M059J (cell line): ENCODE measurements around the gene AFDN. TPM values are rescaled to one million over a fixed set of nuclear protein-coding genes. Genes with fewer than 3 reads are reported as not detected.

Experiments used
- DNase-seq: peaks from one replicate; pipeline ENCODE4 v3.0.0-alpha.2; 2012; ENCODE audit warnings: low read depth
- total RNA-seq: library from RNA; depleted of rRNA; stranded (reverse); fragments of >200 nt; shearing (Covaris generic); gene quantifications from 2 replicates; pipeline ENCODE4 v1.2.3, GENCODE V29; 2014

Gene AFDN
- total RNA-seq, 1 experiment from 2014 or later: 32.3 TPM

DNA sequence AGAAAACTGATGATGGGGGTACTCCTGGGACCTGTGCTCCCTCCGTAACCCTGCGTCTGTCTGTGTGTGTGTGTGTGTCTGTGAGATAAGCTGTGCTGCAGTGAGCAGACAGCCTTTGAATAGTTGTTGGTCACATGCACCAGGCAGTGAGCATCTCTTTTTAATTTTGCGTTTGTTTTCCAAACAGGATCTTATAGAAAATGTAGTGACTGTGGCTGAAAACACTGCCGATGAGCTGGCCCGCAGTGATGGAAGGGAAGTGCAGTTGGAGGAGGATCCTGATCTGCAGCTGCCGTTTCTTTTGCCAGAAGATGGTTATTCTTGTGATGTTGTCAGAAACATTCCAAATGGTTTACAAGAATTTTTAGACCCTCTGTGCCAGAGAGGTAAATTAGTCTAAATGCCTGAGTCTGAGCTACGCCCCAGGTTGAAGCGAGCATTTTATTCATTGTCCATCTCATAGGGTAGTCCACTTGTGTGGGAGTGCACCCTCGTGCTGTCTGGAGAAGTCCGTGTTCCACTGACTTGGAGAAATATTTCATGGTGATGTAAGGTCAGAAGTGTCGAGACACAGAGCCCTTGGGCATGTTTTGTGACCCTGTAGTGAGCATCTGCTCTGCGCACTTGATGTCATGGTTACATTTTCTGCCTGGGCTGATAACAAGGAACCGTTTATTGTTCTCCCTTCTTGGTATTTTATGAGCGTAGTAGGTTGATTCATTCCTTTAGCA, 92.0 kb downstream of the AFDN start:
- no peak for DNase-seq

DNA sequence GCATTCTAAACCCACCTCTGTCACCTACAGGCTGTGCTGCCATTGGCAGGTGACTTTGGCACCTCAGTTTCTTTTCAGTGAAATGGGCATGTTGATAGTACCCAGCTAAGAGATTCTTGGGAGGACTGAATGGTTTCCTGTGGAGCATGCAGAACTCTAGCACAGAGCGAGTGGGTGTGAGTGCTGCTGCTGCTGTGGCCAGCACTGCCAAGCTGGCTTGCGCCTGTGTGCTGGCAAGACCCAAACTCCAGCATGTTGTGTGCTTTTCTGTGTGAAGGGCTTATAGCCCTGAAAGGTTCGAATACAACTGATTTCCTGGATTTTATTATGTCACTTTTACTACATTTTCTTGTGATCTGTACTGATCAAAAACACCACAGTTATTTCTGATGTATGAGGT, 92.6 kb downstream of the AFDN start:
- no peak for DNase-seq

DNA sequence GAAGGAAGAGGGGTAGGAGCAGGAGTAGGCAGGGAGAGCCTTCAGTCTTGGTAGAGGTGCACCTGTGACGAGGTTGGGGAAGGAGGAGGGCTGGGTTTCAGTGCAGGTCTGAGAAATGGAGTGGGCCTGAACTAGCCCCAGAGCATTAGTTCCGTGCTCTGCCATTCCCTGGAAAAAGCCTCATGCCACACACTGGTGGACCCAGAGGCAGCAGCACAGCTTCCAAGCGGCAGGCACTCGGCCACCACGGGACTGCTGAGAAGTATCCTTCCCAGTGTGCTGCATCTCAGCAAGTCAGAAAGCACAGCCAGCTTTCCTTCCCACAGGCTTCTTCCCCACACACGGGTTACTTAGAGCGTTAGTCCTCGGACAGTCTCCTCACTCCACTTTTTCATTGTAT, 93.5 kb downstream of the AFDN start:
- DNase-seq: no peak

DNA sequence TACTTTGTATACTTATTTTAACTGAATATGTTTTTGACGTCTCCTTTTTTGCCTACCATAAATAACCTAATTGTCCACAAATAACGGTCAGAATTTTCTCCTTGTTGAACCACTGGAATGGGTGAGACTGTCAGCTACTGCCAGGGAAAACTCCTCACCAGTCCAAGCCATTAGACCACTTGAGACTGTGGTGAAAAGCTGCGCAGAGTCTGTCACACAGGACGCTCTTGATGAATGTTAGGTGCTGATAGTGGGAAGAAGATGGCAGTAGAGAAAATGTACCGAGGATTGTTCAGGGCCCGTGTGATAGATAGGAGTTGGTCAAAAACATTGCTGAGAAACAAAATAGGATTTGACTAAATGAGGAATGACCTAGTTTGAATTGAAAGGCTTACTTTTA, 95.1 kb downstream of the AFDN start:
- DNase-seq: no peak

DNA sequence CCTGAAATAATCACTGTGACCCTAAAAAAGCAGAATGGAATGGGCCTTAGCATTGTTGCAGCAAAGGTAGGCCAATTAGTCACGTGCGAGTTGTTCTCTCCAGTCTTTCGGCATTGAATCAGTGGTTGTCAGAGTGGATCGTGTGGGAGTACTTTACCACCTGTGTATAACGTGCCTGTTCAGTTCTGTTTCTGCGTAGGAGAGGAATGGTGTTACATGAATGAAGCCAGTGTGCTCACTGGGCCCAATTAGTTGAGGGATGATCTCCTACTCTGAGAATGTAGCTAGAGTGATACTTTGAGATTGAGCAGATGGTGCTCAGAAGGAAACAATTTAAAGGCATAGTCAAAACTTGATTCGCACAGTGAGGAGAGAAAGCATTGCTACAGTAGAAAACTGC, 98.3 kb downstream of the AFDN start:
- DNase-seq: no peak

DNA sequence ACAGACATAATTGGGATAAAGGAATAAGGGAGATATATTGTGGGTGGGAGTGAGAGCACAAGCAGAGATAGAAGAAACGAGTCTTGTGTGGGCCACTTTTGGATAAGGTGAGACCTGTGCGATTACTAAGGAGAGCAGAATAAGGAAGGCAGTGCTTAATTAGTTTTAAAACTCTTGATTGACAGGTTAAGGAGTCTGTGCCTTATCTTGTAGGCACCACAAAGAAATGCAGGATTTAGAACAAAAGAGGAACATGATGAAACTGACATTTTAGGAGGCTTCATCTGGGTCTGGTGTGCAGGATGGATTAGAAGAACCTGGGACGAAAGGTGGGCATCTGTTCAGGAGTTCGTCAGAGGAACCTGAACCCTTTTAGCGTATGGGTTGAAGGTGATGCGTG, 100.5 kb downstream of the AFDN start:
- DNase-seq: no peak

DNA sequence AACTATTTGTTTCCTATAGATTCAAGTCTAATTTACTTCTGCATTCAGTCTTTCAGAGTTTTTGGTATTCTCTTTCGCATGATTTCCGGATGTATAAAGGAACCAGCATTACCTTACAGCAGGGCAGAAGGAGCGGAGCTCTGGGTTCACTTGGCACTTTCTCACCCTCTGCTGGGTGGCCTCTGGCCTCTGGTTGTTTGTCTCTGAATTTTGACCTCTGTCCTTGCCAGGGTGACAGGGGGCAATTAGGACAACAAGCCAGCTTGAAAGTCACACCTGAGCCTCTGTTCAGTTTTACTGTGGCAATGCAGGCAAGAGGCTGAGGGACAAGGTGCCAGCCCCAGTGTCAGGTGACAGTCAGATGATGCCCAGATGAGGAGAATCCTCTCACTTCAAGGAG, 101.4 kb downstream of the AFDN start:
- no peak for DNase-seq

DNA sequence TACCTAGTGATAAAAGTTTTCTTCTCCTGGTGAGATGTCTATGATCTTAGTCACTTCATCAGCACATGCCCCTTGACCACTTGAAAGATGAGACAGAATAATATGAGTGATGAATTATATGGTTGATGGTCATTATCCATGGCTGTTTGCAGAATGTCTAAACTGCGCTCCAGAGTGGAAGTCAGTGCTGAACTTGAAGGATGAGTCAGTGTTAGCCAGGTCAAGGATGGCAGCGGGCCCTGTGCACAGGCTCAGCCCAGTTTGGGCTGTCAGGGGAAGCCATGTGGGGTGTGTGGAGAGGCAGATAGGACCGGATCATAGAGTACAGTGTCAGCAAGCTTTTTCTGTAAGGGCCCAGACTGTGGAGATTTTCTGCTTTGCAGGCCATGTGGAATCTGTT, 103.6 kb downstream of the AFDN start:
- DNase-seq: peak; percentile 96

DNA sequence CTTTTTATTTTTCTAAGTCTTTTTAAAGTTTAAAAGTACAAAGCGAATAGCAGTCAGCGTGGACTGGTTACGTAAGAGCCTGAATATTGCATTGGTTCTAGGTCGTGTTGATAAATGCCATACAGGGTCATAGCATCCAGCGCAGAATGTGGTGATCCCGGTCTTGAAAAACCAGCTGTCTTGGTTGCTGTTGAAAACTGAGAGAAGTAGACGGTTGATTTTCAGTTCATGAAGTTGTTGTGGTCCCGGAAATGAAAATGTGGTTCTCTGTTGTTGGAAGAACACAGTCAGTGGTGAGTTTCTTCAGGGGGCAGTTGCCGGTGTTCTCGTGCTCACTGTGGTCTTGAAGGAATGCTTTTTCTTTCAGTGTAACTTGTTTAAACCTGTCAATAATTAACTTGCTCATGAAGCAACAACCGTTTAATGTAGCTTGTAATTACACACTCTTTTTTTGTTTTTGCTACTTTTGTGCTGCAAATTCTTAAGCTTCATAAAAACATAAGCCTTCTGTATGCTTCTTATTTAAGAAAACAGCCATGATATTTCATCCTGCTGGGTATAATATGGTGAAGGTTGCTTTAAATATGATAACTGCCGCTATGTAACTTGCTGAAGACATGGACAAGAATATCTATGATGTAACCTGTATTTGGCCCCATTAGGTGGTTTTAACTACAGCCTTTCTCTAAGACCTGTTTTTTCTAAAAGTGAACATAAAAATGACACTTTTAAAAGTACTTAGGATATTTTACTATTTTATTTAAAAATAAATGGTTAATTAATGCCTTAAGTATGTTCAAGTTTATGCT, 106.0 kb downstream of the AFDN start:
- no peak for DNase-seq

DNA sequence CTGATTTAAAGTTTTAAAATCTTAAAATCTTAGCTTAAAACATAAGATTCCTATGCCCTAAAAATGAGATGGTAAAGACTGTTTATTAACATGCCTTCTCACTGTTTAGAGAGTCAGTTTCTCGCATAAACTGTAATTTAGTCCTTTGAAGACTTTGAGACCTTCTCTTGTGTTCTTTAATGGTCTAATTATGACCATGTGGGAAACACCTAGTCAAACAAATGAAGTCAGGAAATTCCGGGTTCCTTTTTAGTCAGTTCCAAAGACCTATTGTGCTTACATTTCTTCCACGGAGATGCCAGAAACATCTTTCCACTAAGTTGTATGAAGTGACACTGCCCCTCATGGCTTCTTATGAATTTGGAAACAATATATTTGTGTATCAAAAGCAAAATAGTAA, 106.6 kb downstream of the AFDN start:
- no peak for DNase-seq

DNA sequence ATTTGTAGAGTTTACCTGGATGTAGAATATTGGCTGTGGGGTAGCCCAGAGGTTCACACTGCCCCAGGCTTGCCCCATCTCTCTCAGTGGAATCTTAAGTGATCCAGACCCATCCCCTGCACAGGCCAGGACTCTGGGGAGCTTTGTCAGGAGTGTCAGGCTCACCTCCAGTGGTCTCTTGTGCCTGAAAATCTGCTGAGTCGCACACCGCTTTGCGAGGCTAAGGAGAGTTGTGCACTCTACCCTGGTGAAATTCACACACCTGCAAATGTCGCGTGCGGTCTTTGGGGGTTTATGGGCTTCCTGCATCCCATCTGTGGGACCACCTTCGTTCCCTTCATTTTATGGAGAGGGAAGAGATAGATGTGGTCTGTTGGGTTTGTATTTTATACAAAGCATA, 107.1 kb downstream of the AFDN start:
- no peak for DNase-seq

DNA sequence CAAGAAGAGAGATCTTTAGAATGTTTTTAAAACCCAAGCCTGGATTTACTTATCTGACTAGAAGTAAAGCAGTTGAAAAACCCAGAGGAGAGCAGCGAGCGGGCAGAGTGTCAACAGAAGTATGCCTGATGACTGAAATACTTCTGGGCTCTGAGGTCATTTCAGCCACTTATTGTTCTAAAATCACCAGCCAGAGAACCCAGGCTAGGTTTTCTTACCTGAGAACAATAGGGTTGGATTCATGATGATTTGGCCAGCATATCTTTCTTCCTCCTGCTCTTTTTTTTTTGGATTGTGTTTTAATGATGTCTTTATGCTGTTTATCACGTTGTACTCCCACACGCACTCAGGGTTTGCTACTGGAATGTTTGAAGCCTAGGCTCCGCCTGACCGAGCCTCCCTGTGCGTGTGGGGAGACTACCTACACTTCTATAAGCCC, 107.7 kb downstream of the AFDN start:
- no peak for DNase-seq

DNA sequence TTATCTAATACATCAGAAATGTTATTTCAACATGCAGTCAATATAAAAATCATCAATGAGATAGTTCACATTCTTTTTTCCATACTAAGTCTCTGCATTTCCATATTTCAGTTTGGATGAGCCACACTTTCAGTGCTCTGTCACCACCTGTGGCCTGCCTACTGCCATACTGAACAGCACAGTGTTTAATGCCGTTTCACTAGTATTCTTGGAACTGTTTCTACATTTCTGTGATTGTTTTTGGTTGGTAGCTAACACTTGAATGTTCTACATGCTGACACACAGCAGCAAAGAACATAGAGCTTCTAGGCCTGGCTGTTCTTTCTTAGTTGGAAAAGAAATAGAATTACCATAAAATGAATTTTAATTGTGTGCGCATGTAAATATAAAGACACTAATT, 109.3 kb downstream of the AFDN start:
- no peak for DNase-seq

DNA sequence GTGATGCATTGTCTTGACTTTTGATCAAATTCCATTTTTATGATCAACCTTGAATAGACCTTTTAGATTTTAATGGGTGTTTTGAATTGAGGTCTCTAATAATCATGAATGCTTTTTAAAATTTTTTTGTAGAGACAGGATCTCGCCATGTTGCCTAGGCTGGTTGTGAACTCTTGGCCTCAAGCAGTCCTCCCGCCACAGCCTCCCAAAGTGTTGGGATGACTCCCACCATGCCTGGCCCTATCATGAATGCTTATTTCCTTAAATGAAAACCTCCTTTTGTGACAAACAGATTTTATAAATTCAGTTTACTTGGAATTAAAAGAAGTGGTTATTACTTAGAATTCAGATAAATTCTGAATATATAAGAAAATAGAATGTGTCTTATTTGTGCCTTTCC, 110.6 kb downstream of the AFDN start:
- DNase-seq: no peak

DNA sequence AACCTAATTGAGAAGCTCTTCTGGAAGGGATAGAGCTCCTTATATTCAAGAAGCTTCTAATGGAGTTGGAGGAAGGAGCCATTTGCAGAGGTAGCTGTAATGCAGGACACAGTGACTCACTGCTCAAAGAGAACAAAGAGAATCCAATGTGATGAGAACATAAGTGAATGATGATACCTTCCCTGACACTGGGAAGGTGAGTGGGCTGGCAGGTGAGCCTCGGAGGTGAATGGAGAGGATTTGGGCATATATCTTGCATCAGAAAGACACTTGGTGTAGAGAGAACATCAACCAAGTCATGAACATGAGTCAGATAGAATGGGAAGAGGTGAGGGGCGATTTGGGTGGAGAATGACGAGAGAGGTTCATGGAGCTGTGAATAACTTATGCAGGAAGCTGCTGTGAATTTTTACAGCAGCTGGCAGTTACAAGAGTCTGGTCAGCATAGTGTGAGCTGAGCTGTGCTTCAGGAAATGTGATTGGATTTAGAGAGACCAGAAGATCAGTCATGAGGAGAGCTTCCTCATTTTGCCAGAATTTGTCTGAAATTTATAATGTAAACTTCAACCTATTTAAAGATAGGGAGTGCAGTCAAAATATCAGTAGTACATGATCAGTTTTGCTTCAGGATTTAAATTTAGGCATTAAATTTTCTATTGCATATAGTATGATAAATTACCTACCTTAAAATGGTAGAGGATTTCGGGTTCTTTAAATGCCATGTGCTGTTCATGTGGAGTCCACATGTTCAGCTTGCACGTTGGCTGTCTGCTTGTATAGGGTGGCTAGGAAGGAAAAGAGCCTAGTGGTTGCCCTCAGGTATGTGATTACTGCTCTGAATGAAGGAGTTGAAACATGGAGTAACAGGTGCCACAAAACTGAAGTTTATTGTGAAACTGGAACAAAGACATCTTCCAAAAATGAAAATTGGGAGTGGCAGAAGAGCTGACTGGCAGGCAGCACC, 111.5 kb downstream of the AFDN start:
- DNase-seq: no peak

DNA sequence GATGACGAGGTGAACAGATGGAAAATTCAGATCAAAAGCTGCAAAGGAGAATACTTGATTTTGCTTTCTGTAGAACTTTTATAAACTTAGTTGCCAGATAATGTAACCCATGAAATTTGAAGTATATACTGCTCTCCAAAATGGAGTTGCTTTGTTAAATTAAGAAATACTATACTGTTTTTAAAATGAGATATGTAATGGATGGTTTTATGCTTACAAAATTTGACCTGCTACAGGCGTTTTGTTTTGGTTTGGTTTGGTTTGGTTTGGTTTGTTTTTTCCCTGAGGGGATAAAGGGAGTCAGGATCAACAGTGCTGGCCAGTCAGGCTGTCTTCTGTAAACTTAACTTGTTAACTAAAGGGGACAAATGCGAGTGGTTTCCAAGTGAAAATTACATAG, 115.1 kb downstream of the AFDN start:
- DNase-seq: peak; percentile 17

DNA sequence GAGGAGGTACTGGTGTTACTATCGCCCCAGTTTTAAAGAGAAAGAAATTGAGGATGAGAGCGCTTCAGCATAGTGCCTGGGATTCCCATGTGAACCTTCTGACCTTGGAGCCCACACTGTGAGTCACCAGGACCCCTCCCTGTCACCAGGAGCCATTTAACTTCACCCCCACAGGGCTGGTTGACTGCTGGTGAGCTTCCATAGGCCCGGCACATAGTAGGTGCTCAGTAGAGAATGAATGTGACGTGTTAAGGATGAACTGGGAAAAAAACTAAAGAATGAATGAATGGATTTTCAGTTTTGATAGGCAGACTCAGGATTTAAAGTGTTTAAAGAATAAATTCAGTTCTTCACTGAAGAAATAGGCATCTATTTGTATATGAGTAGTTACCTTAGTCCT, 117.4 kb downstream of the AFDN start:
- no peak for DNase-seq

DNA sequence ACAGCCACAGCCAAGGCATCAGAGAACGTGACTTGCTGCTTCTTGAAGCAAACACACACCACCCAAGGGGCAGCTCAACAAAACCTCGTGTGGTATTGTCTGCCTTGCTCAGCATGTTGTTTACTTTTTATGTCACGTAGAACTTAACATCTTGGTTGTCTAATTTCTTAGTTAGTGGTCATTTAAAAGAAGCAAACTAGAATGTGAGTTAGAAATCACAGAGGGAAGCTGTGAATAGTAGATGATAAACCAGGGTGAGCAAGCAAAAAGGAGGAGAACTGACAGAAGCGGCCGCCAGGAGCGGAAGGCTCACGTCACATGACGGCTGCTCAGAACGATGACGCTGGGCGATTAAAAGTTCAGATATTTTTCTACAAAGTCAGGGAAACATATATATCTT, 119.3 kb downstream of the AFDN start:
- no peak for DNase-seq

DNA sequence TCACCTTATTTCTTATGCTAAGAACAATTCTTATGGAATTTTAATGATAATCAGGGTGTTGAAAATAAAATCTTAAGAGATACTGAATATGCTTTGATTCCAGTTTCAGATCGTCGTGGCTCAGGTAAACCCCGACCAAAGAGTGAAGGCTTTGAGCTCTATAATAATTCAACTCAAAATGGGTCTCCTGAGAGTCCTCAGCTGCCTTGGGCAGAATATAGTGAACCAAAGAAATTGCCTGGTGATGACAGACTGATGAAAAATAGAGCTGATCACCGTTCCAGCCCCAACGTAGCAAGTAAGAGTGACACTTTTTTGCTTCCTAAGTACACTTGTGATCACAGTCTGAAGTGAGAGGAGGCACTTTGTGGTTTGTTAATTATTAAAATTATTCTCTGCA, 119.9 kb downstream of the AFDN start:
- DNase-seq: no peak

DNA sequence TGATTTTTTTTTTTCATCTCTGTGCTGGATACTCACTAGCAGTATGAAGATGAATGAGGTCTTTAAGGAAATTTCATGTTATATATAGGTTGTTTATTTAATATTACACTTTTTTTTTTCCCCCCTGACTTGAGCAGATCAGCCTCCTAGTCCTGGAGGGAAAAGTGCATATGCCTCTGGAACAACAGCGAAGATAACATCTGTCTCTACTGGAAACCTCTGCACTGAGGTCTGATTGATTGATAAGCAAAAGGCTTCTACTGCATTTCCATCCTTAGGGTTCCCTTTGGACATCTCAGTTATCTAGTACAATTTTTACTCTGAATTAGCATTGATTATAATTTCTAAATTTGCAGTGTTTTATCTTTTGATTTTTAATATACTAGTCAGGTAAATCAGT, 121.0 kb downstream of the AFDN start:
- no peak for DNase-seq

DNA sequence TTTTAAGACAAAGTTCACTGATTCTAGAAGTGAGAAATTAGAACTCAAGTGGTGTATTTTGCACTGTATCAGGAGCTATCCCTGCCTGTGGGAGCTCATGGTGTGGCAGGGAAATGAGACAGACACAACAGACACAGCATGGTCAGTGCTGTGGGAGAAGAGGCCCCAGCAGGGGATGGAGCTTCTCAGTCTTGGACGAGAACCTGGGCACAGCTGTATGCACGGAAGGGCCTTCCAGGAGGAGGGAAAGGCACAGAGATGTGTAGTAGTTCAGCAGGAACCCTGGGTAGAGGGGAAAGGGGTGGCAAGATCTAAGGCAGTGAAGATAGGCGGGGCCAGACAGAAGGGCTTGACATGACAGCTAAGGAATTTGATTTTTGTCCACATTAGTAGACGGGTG, 122.0 kb downstream of the AFDN start:
- no peak for DNase-seq

DNA sequence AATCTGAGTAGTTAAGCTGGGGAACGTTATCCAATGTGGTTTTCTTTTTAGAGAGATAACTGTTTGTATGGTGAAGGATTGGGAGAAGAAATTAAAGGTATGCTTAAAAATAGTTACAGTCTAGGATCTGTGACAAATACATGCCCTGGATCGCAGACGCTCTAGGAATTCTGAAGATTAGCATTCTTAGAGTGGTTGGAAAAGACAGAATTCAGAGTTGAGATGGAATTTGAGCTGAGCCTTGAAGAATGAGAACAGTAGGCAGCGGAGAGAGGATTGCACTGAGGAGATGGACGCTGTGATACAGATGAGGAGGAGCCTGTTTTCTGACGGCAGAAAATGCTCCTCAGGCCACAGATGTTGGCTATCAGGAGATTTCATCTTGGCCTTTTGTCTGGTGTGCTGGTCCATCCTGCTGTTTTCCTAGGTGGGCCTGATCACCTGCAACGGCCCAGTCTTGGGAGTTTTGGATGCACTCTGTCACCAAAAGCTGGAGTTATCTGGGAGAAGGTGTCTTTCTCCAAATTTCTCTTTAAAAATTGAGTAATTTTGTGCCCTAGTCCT, 122.5 kb downstream of the AFDN start:
- no peak for DNase-seq
